CD4-positive, alpha-beta memory T cell (primary cell): ENCODE measurements around the gene KTN1. TPM values are rescaled to one million over a fixed set of nuclear protein-coding genes. Genes with fewer than 3 reads are reported as not detected.

ENCODE experiments used
- CTCF ChIA-PET: fragments of 350-600 bp; sonication (Branson Sonifier 250); formaldehyde crosslinking; loops from one replicate; lab custom pipeline; 2021; ENCODE audit warnings: inconsistent platforms; ENCODE audit not compliant: partially characterized antibody; lab: Charles Lee
- POLR2A ChIA-PET: fragments of 350-600 bp; sonication (Branson Sonifier 250); formaldehyde crosslinking; loops from one replicate; lab custom pipeline; 2021; ENCODE audit not compliant: partially characterized antibody; lab: Charles Lee
- DNase-seq, 5 donors: peaks; one replicate each; pipeline versions ENCODE4 v3.0.0 to v3.0.0-alpha.2; 2020 to 2022; ENCODE audit warnings: mixed read lengths in 1 of 5
- H3K27ac ChIP-seq: one replicate; pipeline ENCODE4 v1.7.0; 2013; ENCODE audit warnings: low read depth, low read length
- H3K27me3 ChIP-seq: 2 replicates; pipeline ENCODE4 v1.7.0; 2013; ENCODE audit warnings: mild to moderate bottlenecking, low read length, moderate library complexity; ENCODE audit not compliant: insufficient read depth
- H3K36me3 ChIP-seq: 2 replicates; pipeline ENCODE4 v1.7.0; 2013; ENCODE audit warnings: mild to moderate bottlenecking, low read length, moderate library complexity; ENCODE audit not compliant: insufficient read depth
- H3K4me1 ChIP-seq: 2 replicates; pipeline ENCODE4 v1.7.0; 2013; ENCODE audit warnings: mild to moderate bottlenecking, low read length, moderate library complexity; ENCODE audit not compliant: insufficient read depth
- H3K4me3 ChIP-seq, 2 donors: one replicate each; pipeline ENCODE4 v1.7.0; 2013; ENCODE audit warnings: low read length in 2 of 2, mild to moderate bottlenecking in 1 of 2
- H3K9me3 ChIP-seq, 2 donors: one replicate each; pipeline ENCODE4 v1.7.0; 2013; ENCODE audit warnings: low read length in 2 of 2, control low read depth in 1 of 2; ENCODE audit not compliant: control insufficient read depth in 1 of 2
- H3K27ac Mint-ChIP-seq, 7 donors: one replicate each; pipeline ENCODE4 v1.8.0; 2020 to 2021; ENCODE audit warnings: mixed read lengths in 7 of 7, mild to moderate bottlenecking in 6 of 7, inconsistent platforms in 3 of 7, moderate library complexity in 3 of 7
- H3K27me3 Mint-ChIP-seq, 2 donors: one replicate each; pipeline ENCODE4 v1.8.0; 2020 to 2021; ENCODE audit warnings: mixed read lengths in 2 of 2
- H3K36me3 Mint-ChIP-seq, 2 donors: one replicate each; pipeline ENCODE4 v1.8.0; 2020 to 2021; ENCODE audit warnings: mixed read lengths in 2 of 2, inconsistent platforms in 1 of 2, mild to moderate bottlenecking in 1 of 2
- H3K4me1 Mint-ChIP-seq, 4 donors: one replicate each; pipeline ENCODE4 v1.8.0; 2020 to 2021; ENCODE audit warnings: mixed read lengths in 4 of 4, mild to moderate bottlenecking in 1 of 4
- H3K4me3 Mint-ChIP-seq, 8 donors: one replicate each; pipeline ENCODE4 v1.8.0; 2020 to 2021; ENCODE audit warnings: mixed read lengths in 8 of 8, mild to moderate bottlenecking in 7 of 8, moderate library complexity in 6 of 8, inconsistent platforms in 3 of 8
- H3K9me3 Mint-ChIP-seq, 8 donors: one replicate each; pipeline ENCODE4 v1.8.0; 2020 to 2021; ENCODE audit warnings: mixed read lengths in 8 of 8, mild to moderate bottlenecking in 5 of 8, inconsistent platforms in 3 of 8, moderate library complexity in 1 of 8
- intact Hi-C: fragments of 100-400 bp; cut with micrococcal nuclease; formaldehyde crosslinking; loops from one replicate; pipeline ENCODE4 v1.15.1; 2023
- polyA plus RNA-seq, 2 donors: library from polyadenylated mRNA; unstranded; fragments of 300-500 nt; fragmentation: Illumina TruSeq; gene quantifications; one replicate each; pipeline ENCODE4 v1.2.3, GENCODE V29; 2021
- total RNA-seq, 2 experiments: library from RNA; stranded (reverse); gene quantifications; one replicate each; pipeline ENCODE4 v1.2.3, GENCODE V29; 2021

Gene KTN1
- total and polyA plus RNA-seq, 4 experiments from 2014 or later, result 15.7 to 133 (median 93.7) TPM

GRCh38 chr14:55600784-55601561, 21.0 kb downstream of the KTN1 start:
- Mint-ChIP-seq H3K9me3 (peaks cover 0 to 1% (median 0%) of the 10 kb centered on the region in 8 donors), H3K27ac (no peak overlapping the region), H3K27me3 (no peaks in the 10 kb centered on the region), H3K4me1 (peaks cover 13 to 35% (median 19%) of the 10 kb centered on the region in 4 donors), H3K36me3 (peaks cover 10 to 11% of the 10 kb centered on the region in 2 donors), H3K4me3 (no peak overlapping the region)
- Histone ChIP-seq H3K4me3 (no peak overlapping the region), H3K27ac (no peak overlapping the region), H3K4me1 (peaks cover 17% of the 10 kb centered on the region), H3K27me3 (no peaks in the 10 kb centered on the region), H3K9me3 (no peaks in the 10 kb centered on the region), H3K36me3 (no peaks in the 10 kb centered on the region)
- DNase-seq, result no peak
- POLR2A ChIA-PET, result no interaction called here
- CTCF ChIA-PET, result interaction anchor here (0.8 to 1.2 kb wide), 2 partner anchors 13 to 388 kb away, joined by 3 read pairs; no protein-coding TSS in a partner anchor
- intact Hi-C loops, result no loop called here

GRCh38 chr14:55603401-55603953, 23.5 kb downstream of the KTN1 start:
- Mint-ChIP-seq H3K9me3 (peaks cover 0 to 1% (median 0%) of the 10 kb centered on the region in 8 donors), H3K4me1 (peaks cover 17 to 38% (median 26%) of the 10 kb centered on the region in 4 donors), H3K36me3 (peaks cover 4 to 11% of the 10 kb centered on the region in 2 donors), H3K27me3 (no peaks in the 10 kb centered on the region), H3K27ac (no peak overlapping the region), H3K4me3 (no peak overlapping the region)
- ChIA-PET CTCF (interaction anchor here (2.1 kb wide), 1 partner anchor 157 kb away, joined by 5 read pairs; no protein-coding TSS in a partner anchor), POLR2A (interaction anchor here (1.3 kb wide), 1 partner anchor 9 kb away, joined by 4 read pairs; no protein-coding TSS in a partner anchor)
- Histone ChIP-seq H3K36me3 (no peaks in the 10 kb centered on the region), H3K27me3 (no peaks in the 10 kb centered on the region), H3K4me3 (no peak overlapping the region), H3K27ac (no peak overlapping the region), H3K4me1 (peaks cover 17% of the 10 kb centered on the region), H3K9me3 (no peaks in the 10 kb centered on the region)
- intact Hi-C loops, result no loop called here
- DNase-seq, result no peak

GRCh38 chr14:55604488-55604887, 24.5 kb downstream of the KTN1 start:
- H3K4me3 Mint-ChIP-seq, result no peak overlapping the region
- H3K27me3 Mint-ChIP-seq, result no peaks in the 10 kb centered on the region
- ChIA-PET POLR2A (no interaction called here), CTCF (interaction anchor here (2.1 kb wide), 1 partner anchor 158 kb away, joined by 5 read pairs; no protein-coding TSS in a partner anchor)
- H3K4me3 ChIP-seq, result no peak overlapping the region
- no peaks in the 10 kb centered on the region for H3K9me3 Mint-ChIP-seq
- H3K36me3 Mint-ChIP-seq, result peaks cover 8% of the 10 kb centered on the region in 2 donors
- intact Hi-C loops, result no loop called here
- no peaks in the 10 kb centered on the region for H3K27me3 ChIP-seq
- no peak for DNase-seq
- no peak overlapping the region for H3K27ac Mint-ChIP-seq
- H3K4me1 ChIP-seq, result peaks cover 19% of the 10 kb centered on the region
- no peak overlapping the region for H3K27ac ChIP-seq
- H3K4me1 Mint-ChIP-seq, result peaks cover 18 to 35% (median 25%) of the 10 kb centered on the region in 4 donors
- H3K36me3 ChIP-seq, result no peaks in the 10 kb centered on the region
- no peaks in the 10 kb centered on the region for H3K9me3 ChIP-seq

GRCh38 chr14:55604900-55605418, 25.0 kb downstream of the KTN1 start:
- intact Hi-C loops, result no loop called here
- Histone ChIP-seq H3K36me3 (no peaks in the 10 kb centered on the region), H3K27ac (no peak overlapping the region), H3K4me1 (peaks cover 16% of the 10 kb centered on the region), H3K27me3 (no peaks in the 10 kb centered on the region), H3K4me3 (no peak overlapping the region), H3K9me3 (no peaks in the 10 kb centered on the region)
- ChIA-PET CTCF (interaction anchor here (2.1 kb wide), 1 partner anchor 159 kb away, joined by 5 read pairs; no protein-coding TSS in a partner anchor), POLR2A (no interaction called here)
- Mint-ChIP-seq H3K27ac (no peak overlapping the region), H3K4me3 (no peak overlapping the region), H3K9me3 (no peaks in the 10 kb centered on the region), H3K36me3 (peaks cover 8% of the 10 kb centered on the region in 2 donors), H3K27me3 (no peaks in the 10 kb centered on the region), H3K4me1 (peaks cover 21 to 40% (median 29%) of the 10 kb centered on the region in 4 donors)
- no peak for DNase-seq

- H3K4me3 Mint-ChIP-seq, result no peak overlapping the region
- H3K36me3 Mint-ChIP-seq, result peaks cover 8% of the 10 kb centered on the region in 2 donors
- Histone ChIP-seq H3K27ac (no peak overlapping the region), H3K4me3 (no peak overlapping the region), H3K27me3 (no peaks in the 10 kb centered on the region), H3K36me3 (no peaks in the 10 kb centered on the region), H3K4me1 (peaks cover 16% of the 10 kb centered on the region), H3K9me3 (no peaks in the 10 kb centered on the region)
- peaks cover 19 to 38% (median 25%) of the 10 kb centered on the region in 4 donors for H3K4me1 Mint-ChIP-seq
- intact Hi-C loops, result no loop called here
- no peak overlapping the region for H3K27ac Mint-ChIP-seq
- ChIA-PET POLR2A (no interaction called here), CTCF (interaction anchor here (0.6 kb wide), 1 partner anchor 34 kb away, joined by 3 read pairs; no protein-coding TSS in a partner anchor)
- H3K9me3 Mint-ChIP-seq, result no peaks in the 10 kb centered on the region
- DNase-seq, result no peak
- H3K27me3 Mint-ChIP-seq, result no peaks in the 10 kb centered on the region
These were observed 25.8 kb downstream of the KTN1 start for GRCh38 chr14:55605793-55606192.

GRCh38 chr14:55607386-55607785, 27.4 kb downstream of the KTN1 start:
- Mint-ChIP-seq H3K36me3 (peaks cover 9 to 11% of the 10 kb centered on the region in 2 donors), H3K27me3 (no peaks in the 10 kb centered on the region), H3K4me3 (peak overlapping the region in 1 of 8 donors; percentile 8), H3K4me1 (peaks cover 22 to 36% (median 30%) of the 10 kb centered on the region in 4 donors), H3K9me3 (no peaks in the 10 kb centered on the region), H3K27ac (no peak overlapping the region)
- intact Hi-C loops, result no loop called here
- Histone ChIP-seq H3K4me3 (no peak overlapping the region), H3K27me3 (no peaks in the 10 kb centered on the region), H3K4me1 (peaks cover 12% of the 10 kb centered on the region), H3K27ac (no peak overlapping the region), H3K36me3 (no peaks in the 10 kb centered on the region), H3K9me3 (no peaks in the 10 kb centered on the region)
- ChIA-PET POLR2A (no interaction called here), CTCF (no interaction called here)
- no peak for DNase-seq

- H3K27me3 ChIP-seq, result no peaks in the 10 kb centered on the region
- H3K36me3 Mint-ChIP-seq, result peaks cover 18 to 26% of the 10 kb centered on the region in 2 donors
- no peak overlapping the region for H3K27ac Mint-ChIP-seq
- peaks cover 6% of the 10 kb centered on the region for H3K4me1 ChIP-seq
- ChIA-PET POLR2A (no interaction called here), CTCF (no interaction called here)
- intact Hi-C loops, result no loop called here
- no peaks in the 10 kb centered on the region for H3K9me3 ChIP-seq
- H3K4me1 Mint-ChIP-seq, result peaks cover 22 to 48% (median 34%) of the 10 kb centered on the region in 4 donors
- H3K27ac ChIP-seq, result no peak overlapping the region
- no peaks in the 10 kb centered on the region for H3K9me3 Mint-ChIP-seq
- no peak for DNase-seq
- H3K4me3 Mint-ChIP-seq, result no peak overlapping the region
- H3K4me3 ChIP-seq, result no peak overlapping the region
- no peaks in the 10 kb centered on the region for H3K27me3 Mint-ChIP-seq
- no peaks in the 10 kb centered on the region for H3K36me3 ChIP-seq
These were observed 29.7 kb downstream of the KTN1 start for GRCh38 chr14:55609681-55610080.
